AML-193 (cell line): ENCODE data around the gene RPRD2.
A peak's percentile ranks its signal among the peaks of the same experiment; 100 is the strongest.

ENCODE experiments used
- DNase-seq, 2 experiments: peaks; one replicate each; lab custom pipeline; 2025; lab: John Stamatoyannopoulos, UW

Gene RPRD2

GRCh38 chr1:150514913-150515327 lies 151.0 kb downstream of the RPRD2 start:
- DNase-seq: no peak

DNA sequence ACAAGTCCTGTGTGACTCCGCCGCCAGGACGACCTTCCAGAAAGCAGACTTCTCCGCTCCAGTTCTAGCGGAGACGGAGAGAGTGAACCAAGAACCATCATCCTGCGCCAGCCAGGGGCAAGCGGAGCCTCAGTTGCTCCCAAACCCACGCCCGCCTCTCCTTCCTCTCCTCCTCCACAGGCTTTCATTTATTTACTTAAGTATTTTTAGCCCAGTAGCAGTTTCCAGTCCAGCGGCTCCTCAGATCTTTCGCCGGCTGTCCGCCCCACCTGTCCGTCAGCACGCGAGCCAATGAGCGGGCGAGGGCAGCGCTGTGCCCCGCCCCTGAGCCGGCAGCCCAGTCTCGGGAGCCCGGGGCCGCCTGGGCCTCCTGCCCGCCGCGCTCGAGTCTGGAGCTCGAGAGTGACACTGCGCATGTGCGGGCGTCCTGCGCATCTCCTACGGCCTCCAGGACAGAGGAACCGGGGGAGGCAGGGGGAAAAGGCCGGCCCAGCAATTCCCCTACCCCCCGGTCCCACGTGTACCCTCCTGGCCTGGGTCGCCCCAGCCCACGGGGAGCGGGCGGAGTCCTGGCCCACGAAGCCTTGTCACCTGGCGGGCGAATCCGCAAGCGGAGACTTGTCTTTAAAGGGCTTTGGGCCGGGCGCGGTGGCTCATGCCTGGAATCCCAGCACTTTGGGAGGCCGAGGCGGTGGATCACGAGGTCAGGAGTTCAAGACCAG lies 151.5 kb downstream of the RPRD2 start, which contains the start of gene FALEC:
FALEC (plus strand) TSS at position 425 of the 722 bp plus-strand sequence.
- DNase-seq: peak; percentile 89 to 91

- peak; percentile 11 to 23 for DNase-seq
These were observed 152.2 kb downstream of the RPRD2 start for GRCh38 chr1:150516050-150516591.

- DNase-seq: peak in 1 of 2 experiments; percentile 49
These were observed 152.7 kb downstream of the RPRD2 start for GRCh38 chr1:150516616-150517015.

DNA sequence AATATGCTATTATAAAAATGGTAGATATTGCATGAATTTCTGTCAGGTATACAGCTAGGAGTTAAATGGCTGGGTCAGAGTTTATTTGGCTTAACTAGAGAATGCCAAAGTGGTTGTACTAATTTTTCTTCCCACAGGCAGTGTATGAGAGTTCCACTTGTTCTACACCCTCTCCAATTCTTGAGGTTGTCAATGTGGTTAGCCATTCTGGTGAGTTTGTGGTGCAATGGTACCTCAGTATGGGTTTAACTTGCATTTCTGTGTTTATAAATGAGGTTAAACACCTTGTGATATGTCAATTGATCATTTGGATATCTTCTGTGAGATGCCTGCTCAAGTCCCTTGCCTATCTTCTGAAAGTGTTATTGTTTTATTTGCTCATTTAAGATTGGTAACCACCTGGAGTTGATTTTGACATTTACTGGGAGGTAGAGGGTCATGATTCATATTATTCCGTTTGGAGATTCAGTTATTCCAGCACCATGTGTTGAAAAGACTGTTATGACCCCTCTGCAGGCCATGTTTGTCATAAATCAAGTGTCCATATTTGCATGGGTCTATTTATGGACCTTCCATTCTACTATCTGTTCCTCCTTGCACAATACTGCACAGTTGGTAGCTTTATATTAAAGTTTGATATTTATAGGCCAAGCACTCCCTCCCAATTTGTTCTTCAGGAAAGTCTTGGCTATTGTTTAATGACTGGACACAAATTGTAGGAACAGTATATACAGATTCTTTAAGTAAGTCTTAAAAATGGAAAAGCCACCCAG lies 157.4 kb downstream of the RPRD2 start:
- DNase-seq: no peak

GRCh38 chr1:150525348-150525747 lies 161.4 kb downstream of the RPRD2 start:
- DNase-seq: no peak
